ENCODE results near the gene SLC25A29.

GRCh38 chr14:100339766-100340422 lies 33.6 kb upstream of the SLC25A29 start:
- TF ChIP-seq SUZ12 (IDR thresholded peaks at IDR 0.05; ENCODE audit: low read length), result no peak
- TF ChIP-seq ATF2 (IDR thresholded peaks at IDR 0.05; ENCODE audit: low read length), result no peak
- no peak for TF ChIP-seq YY1 (IDR thresholded peaks at IDR 0.05; ENCODE audit: low read depth, low read length)
- TF ChIP-seq EZH2 (IDR thresholded peaks at IDR 0.05; ENCODE audit: low read depth, low read length, severe bottlenecking), result no peak
- no peak for TF ChIP-seq MAX (IDR thresholded peaks at IDR 0.05)
- no peak for TF ChIP-seq POLR2A (IDR thresholded peaks at IDR 0.05; ENCODE audit: control extremely low read depth in 1 of 2, low read depth in 2 of 2, low read length in 2 of 2)

All from H1 (cell line).